Measurements from ENCODE around the gene PCED1B. TPM values are rescaled to one million over a fixed set of nuclear protein-coding genes. Genes with fewer than 3 reads are reported as not detected.

Gene PCED1B
- total and polyA plus RNA-seq, 2 donors from 2014 or later = 2.8 to 9.2 TPM

DNA sequence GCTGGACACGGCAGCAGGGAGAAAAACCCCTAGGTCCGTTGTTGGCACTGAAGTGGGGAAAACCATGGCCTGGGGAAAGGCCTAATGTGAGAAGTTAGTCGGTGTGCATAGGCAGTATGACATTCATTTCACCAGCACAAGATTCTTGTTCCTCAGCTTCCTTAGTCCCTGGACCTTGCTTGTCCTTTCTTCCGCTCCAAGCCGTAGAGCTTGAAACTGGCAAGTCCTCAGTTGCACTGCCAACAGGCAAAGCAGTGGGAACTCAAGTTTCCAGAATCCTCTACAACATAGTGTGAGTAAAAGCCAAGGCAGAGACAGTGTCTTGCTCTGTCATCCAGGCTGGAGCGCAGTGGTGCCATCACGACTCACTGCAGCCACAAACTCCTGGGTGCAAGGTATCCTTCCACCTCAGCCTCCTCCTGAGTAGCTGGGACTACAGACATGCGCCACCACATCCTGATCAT is 138.8 kb downstream of the PCED1B start:
- no peak for FAIRE-seq
- intact Hi-C loops (cut with DNase I) = no loop called here
- H3K4me3 ChIP-seq (ENCODE audit: low read length in 3 of 3) = no peak overlapping the region

DNA sequence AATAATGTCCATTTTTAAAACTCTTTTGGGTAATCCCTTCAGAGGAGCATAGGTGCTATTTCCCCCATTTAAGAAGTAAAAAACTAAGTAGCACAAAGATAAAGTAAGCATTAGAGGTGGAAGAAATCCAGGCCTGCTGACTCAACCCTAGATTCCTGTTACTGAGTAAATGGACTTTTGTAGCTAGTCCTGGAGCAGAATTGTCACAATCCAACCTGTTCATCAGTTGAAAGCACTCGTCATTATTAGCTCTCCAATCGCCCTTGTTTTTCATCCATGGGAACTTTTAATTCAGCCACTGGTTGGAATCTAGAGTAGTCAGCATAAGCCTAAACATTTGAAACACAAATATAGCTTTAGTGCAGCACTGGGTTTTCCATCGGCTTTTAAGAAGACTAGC is 139.8 kb downstream of the PCED1B start:
- Histone ChIP-seq H3K27me3 (ENCODE audit: control insufficient read depth, insufficient read depth, low read length) (no peaks in the 10 kb centered on the region), H3K27ac (ENCODE audit: low read depth in 2 of 2, low read length in 2 of 2) (no peak overlapping the region), H3K9ac (ENCODE audit: low read length in 3 of 3) (no peak overlapping the region), H3K4me3 (ENCODE audit: low read length in 3 of 3) (no peak overlapping the region), H3K9me3 (ENCODE audit: control insufficient read depth in 2 of 3, insufficient read depth in 1 of 3, low read length in 3 of 3) (no peaks in the 10 kb centered on the region), H3K4me1 (ENCODE audit: control insufficient read depth in 2 of 3, insufficient read depth in 2 of 3, low read depth in 1 of 3, low read length in 3 of 3) (peaks cover 0 to 5% (median 2%) of the 10 kb centered on the region in 3 donors), H3K36me3 (ENCODE audit: control insufficient read depth in 2 of 3, insufficient read depth in 3 of 3, low read length in 3 of 3) (no peaks in the 10 kb centered on the region)
- DNase-seq = no peak
- FAIRE-seq = no peak
- TF ChIP-seq, protein P1, sequence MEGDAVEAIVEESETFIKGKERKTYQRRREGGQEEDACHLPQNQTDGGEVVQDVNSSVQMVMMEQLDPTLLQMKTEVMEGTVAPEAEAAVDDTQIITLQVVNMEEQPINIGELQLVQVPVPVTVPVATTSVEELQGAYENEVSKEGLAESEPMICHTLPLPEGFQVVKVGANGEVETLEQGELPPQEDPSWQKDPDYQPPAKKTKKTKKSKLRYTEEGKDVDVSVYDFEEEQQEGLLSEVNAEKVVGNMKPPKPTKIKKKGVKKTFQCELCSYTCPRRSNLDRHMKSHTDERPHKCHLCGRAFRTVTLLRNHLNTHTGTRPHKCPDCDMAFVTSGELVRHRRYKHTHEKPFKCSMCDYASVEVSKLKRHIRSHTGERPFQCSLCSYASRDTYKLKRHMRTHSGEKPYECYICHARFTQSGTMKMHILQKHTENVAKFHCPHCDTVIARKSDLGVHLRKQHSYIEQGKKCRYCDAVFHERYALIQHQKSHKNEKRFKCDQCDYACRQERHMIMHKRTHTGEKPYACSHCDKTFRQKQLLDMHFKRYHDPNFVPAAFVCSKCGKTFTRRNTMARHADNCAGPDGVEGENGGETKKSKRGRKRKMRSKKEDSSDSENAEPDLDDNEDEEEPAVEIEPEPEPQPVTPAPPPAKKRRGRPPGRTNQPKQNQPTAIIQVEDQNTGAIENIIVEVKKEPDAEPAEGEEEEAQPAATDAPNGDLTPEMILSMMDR (IDR thresholded peaks at IDR 0.05; ENCODE audit: borderline replicate concordance, extremely low read depth, insufficient read depth) = no peak
- intact Hi-C loops (cut with DNase I) = no loop called here

More for the DNA sequence above, 138.8 kb downstream of the PCED1B start:
- no peak overlapping the region for H3K9ac ChIP-seq (ENCODE audit: low read length in 3 of 3)
- H3K36me3 ChIP-seq (ENCODE audit: control insufficient read depth in 2 of 3, insufficient read depth in 3 of 3, low read length in 3 of 3) = no peaks in the 10 kb centered on the region
- TF ChIP-seq, protein P1 (IDR thresholded peaks at IDR 0.05; ENCODE audit: borderline replicate concordance, extremely low read depth, insufficient read depth) = no peak
- no peaks in the 10 kb centered on the region for H3K9me3 ChIP-seq (ENCODE audit: control insufficient read depth in 2 of 3, insufficient read depth in 1 of 3, low read length in 3 of 3)
- no peak overlapping the region for H3K27ac ChIP-seq (ENCODE audit: low read depth in 2 of 2, low read length in 2 of 2)
- no peak for DNase-seq
- H3K27me3 ChIP-seq (ENCODE audit: control insufficient read depth, insufficient read depth, low read length) = no peaks in the 10 kb centered on the region
- peaks cover 0 to 2% (median under 1%) of the 10 kb centered on the region in 3 donors for H3K4me1 ChIP-seq (ENCODE audit: control insufficient read depth in 2 of 3, insufficient read depth in 2 of 3, low read depth in 1 of 3, low read length in 3 of 3)

DNA sequence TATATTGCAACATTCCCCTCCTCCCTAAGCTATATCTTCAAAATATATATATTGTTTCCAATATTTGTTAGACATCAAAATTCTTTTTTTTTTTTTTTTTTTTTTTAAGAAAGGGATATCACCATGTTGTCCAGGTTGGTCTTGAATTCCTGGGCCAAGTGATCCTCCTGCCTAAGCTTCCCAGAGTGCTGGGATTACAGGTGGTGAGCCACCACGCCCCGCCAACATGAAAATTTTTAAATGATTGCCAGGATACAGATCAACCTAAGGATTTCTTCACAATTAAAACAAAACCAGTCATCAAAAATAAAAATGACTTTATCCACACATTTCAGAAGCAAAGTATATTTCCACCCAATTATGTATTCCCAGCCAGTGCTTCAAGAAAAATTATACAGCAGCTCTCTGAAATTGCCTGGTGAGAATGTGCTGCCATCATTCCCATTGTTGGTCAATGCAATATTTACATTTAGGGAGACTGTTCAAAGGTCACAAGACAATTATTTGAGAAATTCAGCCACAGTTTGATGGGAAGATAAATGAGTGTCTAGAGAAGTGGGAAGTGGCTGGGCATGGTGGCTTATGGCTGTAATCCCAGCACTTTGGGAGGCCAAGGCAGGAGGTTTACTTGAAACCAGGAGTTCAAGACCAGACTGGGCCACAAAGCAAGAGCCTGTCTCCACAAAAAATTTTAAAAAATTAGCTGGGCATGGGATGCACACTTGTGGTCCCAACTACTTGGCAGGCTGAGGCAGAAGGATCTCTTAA is 142.0 kb downstream of the PCED1B start:
- intact Hi-C loops (cut with DNase I) = no loop called here
- no peaks in the 10 kb centered on the region for H3K27me3 ChIP-seq (ENCODE audit: control insufficient read depth, insufficient read depth, low read length)
- FAIRE-seq (no peak), DNase-seq (no peak)
- TF ChIP-seq, protein P1 (IDR thresholded peaks at IDR 0.05; ENCODE audit: borderline replicate concordance, extremely low read depth, insufficient read depth) = no peak
- H3K9ac ChIP-seq (ENCODE audit: low read length in 3 of 3) = no peak overlapping the region
- no peaks in the 10 kb centered on the region for H3K9me3 ChIP-seq (ENCODE audit: control insufficient read depth in 2 of 3, insufficient read depth in 1 of 3, low read length in 3 of 3)
- no peak overlapping the region for H3K27ac ChIP-seq (ENCODE audit: low read depth in 2 of 2, low read length in 2 of 2)
- H3K4me3 ChIP-seq (ENCODE audit: low read length in 3 of 3) = no peak overlapping the region
- H3K36me3 ChIP-seq (ENCODE audit: control insufficient read depth in 2 of 3, insufficient read depth in 3 of 3, low read length in 3 of 3) = no peaks in the 10 kb centered on the region
- peaks cover 0 to 5% (median 2%) of the 10 kb centered on the region in 3 donors for H3K4me1 ChIP-seq (ENCODE audit: control insufficient read depth in 2 of 3, insufficient read depth in 2 of 3, low read depth in 1 of 3, low read length in 3 of 3)
